Vagina (tissue), 2 donors: ENCODE data around the gene CGNL1.

ENCODE experiments used
- POLR2A ChIP-seq, 2 donors: fragments of 450-650 bp; IDR thresholded peaks; one replicate each; pipeline ENCODE4 v1.6.1; 2017; ENCODE audit warnings: antibody characterized with exemption in 2 of 2, mild to moderate bottlenecking in 2 of 2, moderate library complexity in 2 of 2
- TF ChIP-seq, protein P1 (sequence below), 3 experiments: fragments of 450-650 bp in 2 of 3; fragments of 200-600 bp in 1 of 3; sonication (generic) in 1 of 3; IDR thresholded peaks; one replicate each; pipeline ENCODE4 v1.5.1; 2017 to 2019; ENCODE audit warnings: antibody characterized with exemption in 3 of 3, mild to moderate bottlenecking in 2 of 3, moderate library complexity in 2 of 3

- no peak for TF ChIP-seq POLR2A (IDR thresholded peaks at IDR 0.05)
- TF ChIP-seq, protein P1, sequence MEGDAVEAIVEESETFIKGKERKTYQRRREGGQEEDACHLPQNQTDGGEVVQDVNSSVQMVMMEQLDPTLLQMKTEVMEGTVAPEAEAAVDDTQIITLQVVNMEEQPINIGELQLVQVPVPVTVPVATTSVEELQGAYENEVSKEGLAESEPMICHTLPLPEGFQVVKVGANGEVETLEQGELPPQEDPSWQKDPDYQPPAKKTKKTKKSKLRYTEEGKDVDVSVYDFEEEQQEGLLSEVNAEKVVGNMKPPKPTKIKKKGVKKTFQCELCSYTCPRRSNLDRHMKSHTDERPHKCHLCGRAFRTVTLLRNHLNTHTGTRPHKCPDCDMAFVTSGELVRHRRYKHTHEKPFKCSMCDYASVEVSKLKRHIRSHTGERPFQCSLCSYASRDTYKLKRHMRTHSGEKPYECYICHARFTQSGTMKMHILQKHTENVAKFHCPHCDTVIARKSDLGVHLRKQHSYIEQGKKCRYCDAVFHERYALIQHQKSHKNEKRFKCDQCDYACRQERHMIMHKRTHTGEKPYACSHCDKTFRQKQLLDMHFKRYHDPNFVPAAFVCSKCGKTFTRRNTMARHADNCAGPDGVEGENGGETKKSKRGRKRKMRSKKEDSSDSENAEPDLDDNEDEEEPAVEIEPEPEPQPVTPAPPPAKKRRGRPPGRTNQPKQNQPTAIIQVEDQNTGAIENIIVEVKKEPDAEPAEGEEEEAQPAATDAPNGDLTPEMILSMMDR (IDR thresholded peaks at IDR 0.05), result no peak
Measured at GRCh38 chr15:57452090-57452754, 75.9 kb downstream of the CGNL1 start.
